G401 (cell line): ENCODE results near the gene STXBP6. TPM values are rescaled to one million over a fixed set of nuclear protein-coding genes. Genes with fewer than 3 reads are reported as not detected.
A peak's percentile ranks its signal among the peaks of the same experiment; 100 is the strongest.

ENCODE experiments used
- DNase-seq: peaks from one replicate; pipeline ENCODE4 v3.0.0-alpha.2; 2015; ENCODE audit warnings: low spot score
- in situ Hi-C: cut with HindIII; loops from 2 replicates; pipeline ENCODE4 v1.10.0; 2016; ENCODE audit warnings: low sequenced_read_pairs, mixed read lengths
- total RNA-seq: library from RNA; depleted of rRNA; stranded (reverse); fragments of >200 nt; shearing (Covaris generic); gene quantifications from 2 replicates; pipeline ENCODE4 v1.2.3, GENCODE V29; 2014

The STXBP6 gene
- total RNA-seq, 1 experiment from 2014 or later: not detected

- in situ Hi-C loops: no loop called here
- no peak for DNase-seq
Observed at GRCh38 chr14:25055005-25055404, 5.1 kb upstream of the STXBP6 start.

DNA sequence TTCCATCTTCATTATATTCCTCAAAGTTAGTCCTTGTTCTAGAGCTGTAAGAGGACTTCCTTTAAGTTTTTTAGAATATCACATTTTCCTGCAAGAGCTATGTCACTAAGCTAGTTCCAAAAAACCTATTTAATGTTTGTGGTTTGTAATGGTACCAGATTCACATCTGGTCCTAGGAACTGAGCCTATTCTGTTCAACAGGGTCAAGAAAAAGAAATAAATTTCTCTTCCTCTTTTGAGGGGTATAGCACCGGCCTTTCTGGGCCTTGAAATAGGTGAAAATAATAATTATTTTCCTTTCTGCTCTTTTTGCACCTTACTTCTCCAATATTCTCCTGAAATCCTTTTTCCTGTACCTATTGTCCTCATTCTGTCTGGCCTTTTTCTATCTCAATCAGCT, 3.6 kb upstream of the STXBP6 start:
- DNase-seq: no peak
- in situ Hi-C loops: no loop called here

GRCh38 chr14:25052921-25053320, 3.0 kb upstream of the STXBP6 start:
- in situ Hi-C loops: no loop called here

GRCh38 chr14:25052385-25052784, 2.4 kb upstream of the STXBP6 start:
- no peak for DNase-seq
- in situ Hi-C loops: no loop called here

More at GRCh38 chr14:25052921-25053320, 3.0 kb upstream of the STXBP6 start:
- no peak for DNase-seq

DNA sequence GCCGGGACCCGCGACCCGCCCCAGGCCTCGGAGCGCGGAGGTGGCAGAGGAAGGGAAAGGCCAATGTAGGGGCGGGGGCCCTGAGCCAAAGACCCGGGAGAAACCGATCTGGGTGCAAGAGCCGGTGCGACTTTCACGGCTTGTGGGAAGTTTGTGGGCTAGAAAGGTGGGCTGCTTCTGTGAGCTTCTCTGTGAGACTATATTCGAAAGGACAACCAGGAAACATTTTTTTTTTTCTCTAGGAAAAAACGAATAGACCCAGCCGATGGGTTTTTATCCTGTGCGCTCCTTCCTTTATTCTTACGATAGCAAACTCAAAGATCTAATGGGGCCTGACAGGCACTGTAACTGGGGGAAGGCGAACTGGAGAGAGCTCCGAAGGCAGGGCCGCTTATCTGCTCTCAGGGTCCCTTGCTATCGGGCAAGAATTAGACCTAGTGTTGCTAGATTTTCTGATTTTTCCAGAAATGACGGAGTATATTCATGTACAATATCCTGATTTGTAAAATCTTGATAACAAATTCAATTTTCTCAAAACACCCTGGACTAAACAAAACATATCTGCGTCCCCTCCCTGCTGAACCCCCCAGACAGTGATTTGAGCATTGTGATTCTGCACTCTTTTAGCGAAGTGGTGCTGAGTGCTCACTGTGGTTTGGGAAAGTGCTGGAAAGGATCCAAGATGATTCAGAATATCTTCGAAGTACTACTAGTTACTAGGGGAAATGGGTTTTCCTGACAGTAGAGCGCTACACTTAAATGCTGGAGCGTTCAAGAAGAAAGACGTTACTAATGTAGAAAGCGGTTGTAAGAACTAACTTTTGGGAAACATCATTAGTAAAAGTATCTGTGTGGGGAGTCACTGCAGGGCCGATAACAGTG, 563 bp upstream of the STXBP6 start:
- no peak for DNase-seq
- in situ Hi-C loops: no loop called here

- DNase-seq: no peak
- in situ Hi-C loops: no loop called here
Observed at GRCh38 chr14:25049093-25049567, 817 bp downstream of the STXBP6 start.

DNA sequence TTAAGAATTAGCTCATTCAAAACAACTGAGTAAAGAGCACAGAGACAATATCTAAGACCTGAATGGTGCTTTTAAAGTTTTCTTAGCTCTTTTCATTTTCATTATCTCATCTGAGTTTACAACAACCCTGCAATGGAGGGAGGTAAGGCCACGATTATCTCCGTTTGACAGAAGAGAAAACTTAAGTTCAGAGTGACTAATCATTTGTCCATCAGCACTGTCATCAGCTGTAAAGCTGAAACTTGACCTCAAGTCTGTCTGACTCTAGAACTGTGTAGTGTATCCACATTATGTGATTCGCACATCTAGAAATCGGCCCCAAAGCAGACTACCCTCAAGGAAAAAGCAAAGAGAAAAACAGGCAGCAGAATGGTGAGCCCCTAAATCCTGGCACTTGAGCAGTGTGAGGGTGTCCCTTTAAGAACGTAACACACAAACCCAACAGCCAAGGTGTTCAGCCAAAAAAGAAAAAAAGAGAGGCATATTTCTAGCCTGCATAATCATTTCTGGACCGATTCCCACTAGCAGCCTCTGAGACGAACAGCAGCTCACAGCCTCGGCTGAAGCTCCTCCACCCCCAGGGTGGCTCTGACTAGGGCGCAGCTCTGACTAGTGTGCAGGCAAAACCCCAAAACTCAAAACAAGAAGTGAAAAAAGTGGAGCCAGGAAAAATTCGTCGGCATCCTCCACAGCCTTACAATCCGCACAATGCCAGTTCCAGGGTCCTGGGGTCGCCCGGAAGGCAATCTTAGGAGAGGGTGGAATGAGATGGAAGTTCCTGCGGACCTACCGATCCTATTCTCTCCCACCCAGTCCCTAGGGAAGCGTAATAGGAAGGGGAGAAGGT, 1.6 kb downstream of the STXBP6 start:
- no peak for DNase-seq
- in situ Hi-C loops: no loop called here

DNA sequence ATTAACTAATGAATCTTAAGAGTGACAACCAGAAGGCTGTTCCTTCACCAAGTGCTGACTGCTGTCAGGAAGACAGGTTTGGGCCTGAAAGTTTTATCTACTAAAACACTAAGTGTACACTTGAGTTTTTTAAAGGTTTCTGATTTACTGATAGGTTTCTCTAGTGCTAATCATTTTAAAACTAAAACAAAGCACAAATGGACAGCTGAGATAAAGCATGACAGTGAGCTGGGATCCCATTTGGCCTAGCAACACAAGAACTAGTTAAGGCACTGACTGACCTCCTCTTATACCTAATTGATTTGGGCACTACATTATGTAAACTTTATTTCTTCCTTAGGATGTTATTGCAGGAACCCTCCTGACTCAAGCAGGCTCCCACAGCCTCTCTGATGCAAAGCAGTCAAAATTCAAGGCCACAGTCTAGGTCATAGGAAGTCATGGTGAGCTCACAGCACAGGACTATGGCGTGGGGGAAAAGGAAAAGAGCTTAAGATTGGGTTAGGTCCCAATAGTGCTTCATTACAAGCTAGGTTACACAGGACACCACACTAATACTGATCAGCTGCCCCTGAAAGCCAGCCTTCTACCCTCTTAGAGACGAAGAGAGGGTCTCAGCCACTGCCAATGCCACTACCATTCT, 3.5 kb downstream of the STXBP6 start:
- no peak for DNase-seq
- in situ Hi-C loops: no loop called here

GRCh38 chr14:25044106-25044698, 5.7 kb downstream of the STXBP6 start:
- in situ Hi-C loops: no loop called here
- no peak for DNase-seq

DNA sequence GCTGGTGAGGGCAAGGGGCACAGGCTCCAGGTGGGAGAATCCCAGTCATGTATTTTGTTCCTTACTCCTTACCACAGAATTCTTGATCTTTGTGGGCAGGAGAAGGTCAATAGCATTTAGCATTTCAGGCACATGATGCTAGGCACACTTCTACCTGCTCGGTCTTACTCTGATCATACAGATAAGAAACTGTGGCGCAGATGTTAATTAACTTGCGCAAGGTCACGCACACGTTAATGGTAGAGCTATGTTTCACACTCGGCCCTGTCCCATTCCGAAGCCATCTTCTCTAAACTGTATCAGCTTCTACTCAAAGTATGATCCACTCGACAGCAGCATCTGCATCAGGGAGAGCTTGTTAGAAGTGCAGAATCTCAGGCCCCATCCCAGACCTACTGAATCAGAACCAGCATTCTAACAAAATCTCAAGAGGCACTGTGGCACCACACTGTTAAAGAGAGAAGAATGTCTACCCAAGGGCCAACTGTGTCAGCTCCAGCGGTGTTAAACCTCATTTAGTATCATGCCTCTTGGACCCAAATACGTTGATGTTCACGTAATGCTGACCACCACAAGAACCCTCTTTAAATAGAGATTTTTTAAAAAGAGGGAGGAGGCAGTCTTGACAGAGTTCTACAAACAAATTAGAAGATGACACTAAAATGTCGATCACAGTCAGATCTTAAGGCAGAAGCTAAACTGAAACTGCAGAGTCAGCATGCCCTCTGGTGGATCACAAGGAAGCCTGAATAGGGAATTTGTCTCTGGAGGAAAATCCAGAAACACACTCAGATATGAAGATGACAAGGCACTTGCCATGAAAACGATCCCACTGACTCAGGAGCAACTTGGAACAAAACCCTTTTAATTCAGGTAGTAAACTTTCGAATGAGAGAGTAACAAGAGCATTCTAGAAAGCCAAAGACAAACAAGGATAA, 7.3 kb downstream of the STXBP6 start:
- DNase-seq: peak; percentile 15
- in situ Hi-C loops: no loop called here

GRCh38 chr14:25041898-25042297, 8.0 kb downstream of the STXBP6 start:
- in situ Hi-C loops: no loop called here
- DNase-seq: no peak

DNA sequence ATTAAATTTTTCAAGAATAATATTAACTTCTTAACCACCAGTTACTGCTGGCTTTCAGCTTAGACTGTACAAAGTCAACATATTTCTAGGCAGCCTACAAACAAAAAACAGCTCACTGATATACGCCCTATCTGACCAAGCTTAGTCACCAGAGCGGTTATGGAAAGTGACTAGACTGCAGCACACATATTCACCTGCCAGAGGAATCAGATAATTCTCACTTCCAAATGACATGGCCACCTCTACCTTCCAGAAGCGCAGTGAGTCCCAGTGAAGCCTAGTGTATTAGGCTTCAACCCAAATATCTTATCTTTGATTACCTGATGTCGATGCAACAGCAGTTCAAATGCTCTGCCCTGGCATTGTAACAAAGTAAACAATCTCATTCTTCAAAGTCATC, 8.5 kb downstream of the STXBP6 start:
- DNase-seq: no peak
- in situ Hi-C loops: no loop called here

GRCh38 chr14:25039933-25040332, 10.0 kb downstream of the STXBP6 start:
- no peak for DNase-seq
- in situ Hi-C loops: no loop called here

- in situ Hi-C loops: no loop called here
- DNase-seq: no peak
Observed at GRCh38 chr14:25038044-25038668, 11.8 kb downstream of the STXBP6 start.

DNA sequence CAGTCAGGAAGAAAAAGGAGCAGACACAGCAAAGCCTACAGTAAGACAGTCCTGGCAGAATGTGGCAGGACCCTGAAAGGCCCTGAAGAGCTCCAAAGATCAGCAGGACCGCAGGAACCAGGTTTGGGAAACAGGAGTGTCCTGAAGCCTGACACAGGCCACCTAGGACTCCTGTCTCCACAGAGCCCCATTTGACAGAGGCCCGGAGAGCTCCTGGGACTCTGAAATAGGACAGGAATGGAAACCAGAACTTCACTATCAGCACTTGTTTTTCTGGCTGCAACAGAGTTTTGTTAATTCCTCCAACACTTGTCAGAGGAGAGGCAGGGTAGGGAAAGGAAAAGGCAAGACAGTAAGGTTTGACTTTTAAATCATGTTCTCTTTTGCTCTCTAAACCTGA, 12.9 kb downstream of the STXBP6 start:
- in situ Hi-C loops: no loop called here
- no peak for DNase-seq

DNA sequence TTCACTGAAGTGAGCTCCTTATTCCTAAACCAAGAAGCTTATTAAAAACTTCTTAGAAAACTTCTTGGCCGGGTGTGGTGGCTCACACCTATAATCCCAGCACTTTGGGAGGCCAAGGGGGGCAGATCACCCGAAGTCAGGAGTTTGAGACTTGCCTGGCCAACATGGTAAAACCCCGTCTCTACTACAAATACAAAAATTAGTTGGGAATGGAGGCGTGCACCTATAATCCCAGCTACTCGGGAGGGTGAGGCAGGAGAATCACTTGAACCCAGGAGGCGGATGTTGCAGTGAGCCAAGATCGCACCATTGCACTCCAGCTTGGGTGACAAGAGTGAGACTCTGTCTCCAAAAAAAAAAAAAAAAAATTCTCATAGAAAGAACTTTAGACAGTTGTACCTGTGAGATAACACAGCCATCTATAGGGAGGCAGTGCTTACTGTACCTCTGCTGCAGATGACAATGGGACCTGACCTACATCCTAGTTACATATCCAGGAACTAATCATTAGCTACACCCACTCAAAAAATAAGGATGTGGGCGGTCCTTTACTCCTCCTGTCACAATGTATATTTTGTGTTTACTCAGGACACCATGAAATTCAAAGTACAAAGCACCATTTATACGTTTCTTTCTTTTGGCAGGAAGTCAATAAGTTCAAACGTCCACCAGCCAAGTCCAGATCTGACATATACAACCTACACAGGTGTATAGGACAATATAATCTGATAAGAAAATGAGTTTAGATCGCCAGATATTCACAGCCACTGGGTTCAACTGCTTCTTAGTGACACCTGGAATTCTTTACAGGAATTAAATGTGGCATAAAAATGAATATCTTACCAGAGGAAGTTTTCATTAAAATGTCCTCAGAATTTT, 14.9 kb downstream of the STXBP6 start:
- in situ Hi-C loops: no loop called here
- no peak for DNase-seq

DNA sequence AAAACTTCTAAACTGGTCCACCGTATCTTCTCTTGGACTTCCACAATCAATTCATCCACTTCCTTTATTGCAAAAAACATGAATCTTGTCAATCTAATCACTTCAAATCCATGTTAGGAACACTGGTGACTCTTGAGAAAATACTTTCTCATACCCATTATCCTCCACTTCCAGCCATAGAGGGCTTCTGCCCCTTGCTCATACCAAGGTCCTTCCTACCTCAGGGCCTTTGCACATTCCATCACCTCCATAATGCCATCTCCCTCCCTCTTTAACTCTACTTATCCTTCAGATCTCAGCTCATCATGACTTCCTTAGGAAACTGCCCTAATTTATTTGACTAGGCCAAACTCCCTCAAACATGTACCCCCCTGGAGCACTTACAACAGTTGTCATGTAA, 16.6 kb downstream of the STXBP6 start:
- in situ Hi-C loops: no loop called here
- no peak for DNase-seq
